Urothelium cell line (cell line): ENCODE measurements around the gene OSBPL3.

Source experiments
- DNase-seq: peaks from one replicate; pipeline ENCODE4 v3.0.0; 2011; ENCODE audit warnings: low spot score, mixed read lengths
- FAIRE-seq: peaks from 2 replicates; lab custom pipeline; 2011; peaks lifted over from hg19 to GRCh38; lab: Jason Lieb, UNC

OSBPL3 gene

GRCh38 chr7:24903559-24903958 lies 76.4 kb downstream of the OSBPL3 start:
- no peak for FAIRE-seq
- no peak for DNase-seq

DNA sequence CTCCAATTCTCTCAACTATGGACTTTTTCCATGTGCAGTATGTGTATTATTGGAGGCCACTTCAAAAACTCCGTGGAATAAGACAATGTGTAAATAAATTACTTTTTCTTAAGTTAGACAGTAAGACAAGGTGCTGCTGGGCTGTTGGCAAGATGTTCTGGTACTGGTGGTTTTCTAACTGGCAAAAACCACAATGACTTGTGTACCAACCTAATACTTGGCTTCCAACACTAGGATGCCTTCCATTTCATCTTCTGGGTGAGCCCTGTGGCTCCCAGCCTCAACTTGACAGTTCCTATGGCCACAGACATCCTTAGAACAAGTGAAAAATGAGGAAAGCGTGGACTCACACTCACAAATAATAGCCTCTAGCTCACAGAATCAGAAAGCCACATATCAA lies 77.0 kb downstream of the OSBPL3 start:
- FAIRE-seq: no peak

DNA sequence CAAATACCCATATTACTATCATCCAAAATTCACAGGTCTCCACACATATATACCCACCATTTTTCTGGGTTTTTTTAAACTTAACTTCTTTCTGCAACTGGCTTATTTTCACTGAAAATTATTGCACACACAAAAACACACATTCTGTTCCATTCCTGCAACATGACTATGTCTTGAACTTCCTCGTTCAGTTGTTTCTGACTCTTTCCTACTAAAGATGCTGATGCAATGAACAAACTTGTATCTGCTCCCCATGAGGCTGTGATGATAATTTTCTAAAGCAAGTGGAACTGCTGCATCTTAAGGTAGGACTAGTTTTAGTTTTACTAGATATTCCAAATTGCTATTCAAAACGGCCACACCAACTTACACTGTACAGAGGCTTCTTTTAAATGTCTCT lies 77.7 kb downstream of the OSBPL3 start:
- FAIRE-seq: no peak
- DNase-seq: no peak

More for the DNA sequence above, 77.0 kb downstream of the OSBPL3 start:
- DNase-seq: no peak

DNA sequence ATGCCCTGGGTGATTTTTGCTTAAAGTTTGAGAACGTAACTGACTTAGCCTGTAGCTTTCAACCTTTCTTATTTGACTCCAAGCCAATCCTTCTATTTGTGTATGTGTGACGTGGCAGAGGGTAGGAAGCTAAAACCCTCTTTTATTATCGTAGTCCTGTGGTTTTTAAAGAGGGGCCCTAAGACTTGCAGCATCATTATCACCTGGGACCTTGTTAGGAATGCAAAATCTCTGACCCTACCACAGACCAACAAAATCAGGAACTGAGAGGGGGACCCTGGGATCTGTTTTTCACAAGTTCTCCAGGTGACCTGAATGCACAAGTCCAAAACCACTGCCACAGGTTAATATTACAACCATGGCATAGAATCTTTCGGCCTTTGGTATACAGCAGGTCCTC lies 80.1 kb downstream of the OSBPL3 start:
- FAIRE-seq (no peak), DNase-seq (no peak)

GRCh38 chr7:24899161-24899560 lies 80.8 kb downstream of the OSBPL3 start:
- no peak for FAIRE-seq
- DNase-seq: no peak

GRCh38 chr7:24898691-24899090 lies 81.3 kb downstream of the OSBPL3 start:
- FAIRE-seq (no peak), DNase-seq (peak; percentile 52)

DNA sequence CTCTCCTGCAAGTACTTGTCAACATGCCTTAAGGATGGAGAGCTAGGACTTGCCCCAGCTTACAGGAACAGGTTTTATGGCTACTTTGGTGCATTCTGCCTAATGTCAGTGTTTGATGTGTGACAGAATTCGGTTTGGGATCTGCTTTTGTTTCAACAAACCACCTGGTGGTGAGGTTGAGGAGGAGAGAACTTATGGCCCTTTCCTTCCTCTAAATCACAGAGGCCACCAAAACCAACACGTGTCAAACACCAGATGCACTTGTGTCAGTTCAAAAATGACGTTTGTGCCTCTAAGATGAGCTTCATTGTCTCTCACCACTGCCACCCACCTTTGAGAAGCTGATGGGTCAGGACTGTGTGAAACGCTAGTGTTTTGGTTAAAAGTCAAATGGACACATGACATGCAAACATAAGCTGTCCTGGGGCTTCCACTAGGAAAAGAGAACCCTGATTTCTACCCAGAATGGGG lies 83.9 kb downstream of the OSBPL3 start:
- FAIRE-seq (peak; percentile 27), DNase-seq (no peak)

GRCh38 chr7:24894429-24895221 lies 85.4 kb downstream of the OSBPL3 start:
- DNase-seq (no peak), FAIRE-seq (no peak)

DNA sequence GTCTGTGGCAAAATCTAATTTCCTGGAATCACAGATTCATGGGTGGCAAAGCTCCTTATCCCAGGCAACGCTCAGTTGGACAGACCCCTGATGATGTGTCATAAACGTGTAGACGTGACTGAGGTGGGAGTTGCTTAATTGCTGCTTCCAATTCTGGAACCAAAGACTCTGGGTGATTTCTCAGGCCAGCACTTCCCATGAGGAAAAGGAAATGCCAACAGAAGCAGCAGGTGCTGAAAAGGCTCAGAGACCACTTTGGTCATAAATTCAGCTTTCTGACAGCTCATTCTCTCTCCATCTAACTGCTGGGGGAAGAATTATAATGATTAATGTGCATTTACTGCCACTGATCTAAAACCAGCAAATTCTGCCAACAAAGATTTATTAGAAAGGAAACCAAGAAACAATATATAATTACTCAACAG lies 88.7 kb downstream of the OSBPL3 start:
- DNase-seq (no peak), FAIRE-seq (no peak)

GRCh38 chr7:24889611-24890010 lies 90.4 kb downstream of the OSBPL3 start:
- FAIRE-seq (no peak), DNase-seq (no peak)

- DNase-seq (no peak), FAIRE-seq (no peak)
Measured at GRCh38 chr7:24888653-24889052, 91.3 kb downstream of the OSBPL3 start.

DNA sequence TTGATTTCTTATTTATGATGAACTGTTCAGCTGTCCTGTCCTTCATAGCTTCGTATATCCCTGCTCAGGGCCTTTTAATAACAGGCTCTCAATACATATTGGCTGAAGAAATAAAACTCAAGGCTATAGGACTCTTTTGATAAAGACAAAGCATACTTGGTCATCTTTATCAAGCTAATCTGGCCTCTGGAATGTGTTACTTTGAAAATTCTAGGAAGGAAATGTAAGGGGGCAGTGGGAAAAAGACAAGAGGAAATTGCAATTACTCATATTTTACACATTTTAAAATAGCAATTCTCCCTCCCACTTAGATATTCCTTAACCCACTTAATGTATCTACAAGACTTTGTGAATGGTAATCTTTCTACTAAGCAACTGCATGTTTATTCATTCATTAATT lies 94.3 kb downstream of the OSBPL3 start:
- DNase-seq (no peak), FAIRE-seq (no peak)

DNA sequence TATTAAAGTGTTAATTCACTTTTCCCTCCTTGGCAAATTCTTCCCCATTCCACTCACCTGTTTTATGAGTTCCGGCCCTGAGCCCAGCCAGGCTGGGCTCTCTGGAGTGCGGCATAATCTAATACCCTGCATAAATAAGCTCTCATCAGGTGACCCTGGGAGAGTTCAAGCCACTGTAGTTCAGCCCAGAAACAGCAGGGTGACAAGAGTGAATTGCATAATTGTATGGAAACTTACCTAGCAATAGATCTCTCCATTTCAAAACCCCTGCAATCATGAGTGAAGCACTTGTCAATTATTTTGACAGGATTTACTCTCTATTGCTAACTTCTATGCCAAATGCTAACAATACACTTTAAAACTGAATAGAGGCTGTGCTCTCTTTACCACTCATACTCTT lies 94.7 kb downstream of the OSBPL3 start:
- DNase-seq (no peak), FAIRE-seq (no peak)

- no peak for DNase-seq
- no peak for FAIRE-seq
Measured at GRCh38 chr7:24884401-24884800, 95.6 kb downstream of the OSBPL3 start.

GRCh38 chr7:24883622-24884013 lies 96.4 kb downstream of the OSBPL3 start:
- FAIRE-seq (no peak), DNase-seq (no peak)

DNA sequence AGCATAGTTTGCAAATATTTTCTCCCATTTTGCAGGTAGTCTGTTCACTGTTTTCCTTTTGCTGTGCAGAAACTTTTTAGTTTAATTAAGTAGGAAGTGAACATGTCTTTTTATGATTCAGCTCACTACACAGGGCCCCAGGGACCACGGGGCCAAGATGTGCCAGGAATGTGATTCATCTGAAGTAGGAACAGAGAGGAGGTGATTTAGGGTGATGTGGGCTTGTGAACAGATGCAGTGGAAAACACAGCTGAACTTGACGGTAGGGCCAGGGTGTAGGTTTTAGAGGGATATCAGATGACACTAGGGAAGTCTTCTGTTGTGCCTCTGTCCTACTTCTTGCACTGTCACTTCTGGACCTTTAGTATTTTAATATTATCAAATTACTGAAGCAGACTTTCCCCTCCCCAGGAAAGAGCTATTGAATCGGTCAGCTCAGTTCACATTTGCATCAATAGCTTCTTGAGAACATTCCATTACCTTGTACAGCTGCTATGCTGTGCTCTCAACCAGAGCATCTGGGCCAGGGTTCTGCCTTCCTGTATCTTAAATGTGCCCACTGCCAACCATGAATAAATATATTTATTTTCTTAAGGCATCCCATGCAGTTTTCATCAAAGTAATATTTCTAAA lies 96.9 kb downstream of the OSBPL3 start:
- DNase-seq (peak; percentile 32), FAIRE-seq (no peak)

DNA sequence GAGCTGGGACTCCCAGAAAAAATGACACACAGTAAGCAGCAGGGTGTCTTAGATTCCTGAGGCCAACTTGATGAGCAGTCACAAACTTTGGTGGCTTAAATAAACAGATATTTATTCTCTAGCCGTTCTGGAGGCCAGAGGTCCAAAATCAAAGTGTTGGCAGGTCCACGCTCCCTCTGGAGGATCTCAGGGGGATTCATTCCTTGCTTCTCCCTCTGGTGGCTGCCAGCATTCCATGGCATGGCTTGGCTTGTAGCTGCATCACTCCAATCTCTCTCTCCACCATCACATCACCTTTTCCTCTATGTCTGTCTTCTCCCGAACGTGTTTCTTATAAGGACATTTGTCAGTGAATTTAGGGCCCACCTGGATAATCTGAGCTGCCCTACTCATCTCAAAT lies 98.4 kb downstream of the OSBPL3 start:
- no peak for DNase-seq
- no peak for FAIRE-seq

- no peak for FAIRE-seq
- DNase-seq: no peak
Measured at GRCh38 chr7:24880886-24881285, 99.1 kb downstream of the OSBPL3 start.

DNA sequence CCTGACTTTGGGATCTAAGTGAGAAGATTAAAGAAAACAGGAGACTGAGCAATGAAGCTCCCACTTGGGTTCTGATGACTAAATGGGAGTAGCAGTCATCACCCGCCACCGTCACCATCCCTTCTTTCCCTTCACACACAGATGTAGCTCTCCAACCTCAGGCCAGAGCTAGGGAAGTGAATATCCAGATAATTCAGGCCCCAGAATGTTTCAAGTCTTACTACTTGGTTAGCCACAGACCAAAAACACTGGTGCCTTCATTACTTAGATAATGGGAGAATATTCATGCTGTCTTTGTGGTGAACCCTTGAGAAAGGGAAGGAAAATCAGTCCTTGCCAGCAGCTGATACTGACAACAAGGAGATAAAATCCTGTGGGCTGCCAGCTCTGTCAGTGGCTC lies 100.7 kb downstream of the OSBPL3 start:
- FAIRE-seq (no peak), DNase-seq (no peak)

DNA sequence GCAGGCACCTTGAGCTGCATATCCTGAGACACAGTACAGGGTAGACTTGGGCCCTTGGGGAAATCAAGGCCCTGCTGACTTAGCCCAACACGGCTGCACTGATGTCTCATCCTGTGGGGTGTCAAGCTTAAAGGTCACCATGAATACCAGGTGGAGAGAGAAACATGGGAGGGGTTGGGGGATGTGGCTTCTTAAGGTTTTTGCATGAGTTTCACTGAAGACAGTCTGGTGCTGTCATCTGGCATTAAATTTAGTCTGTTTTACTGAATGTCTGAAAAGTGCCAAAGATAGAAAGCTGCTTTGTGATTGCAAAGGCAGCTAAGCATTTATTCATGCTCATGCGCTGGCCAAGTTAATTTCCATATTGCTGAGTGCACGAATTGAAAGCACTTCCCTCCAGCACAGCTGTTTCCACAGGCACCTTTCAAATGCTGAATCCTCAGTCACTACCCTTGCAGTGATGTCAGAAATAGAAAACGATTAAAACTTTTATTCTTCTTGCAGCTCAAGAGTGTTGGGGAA lies 102.1 kb downstream of the OSBPL3 start:
- DNase-seq: no peak

DNA sequence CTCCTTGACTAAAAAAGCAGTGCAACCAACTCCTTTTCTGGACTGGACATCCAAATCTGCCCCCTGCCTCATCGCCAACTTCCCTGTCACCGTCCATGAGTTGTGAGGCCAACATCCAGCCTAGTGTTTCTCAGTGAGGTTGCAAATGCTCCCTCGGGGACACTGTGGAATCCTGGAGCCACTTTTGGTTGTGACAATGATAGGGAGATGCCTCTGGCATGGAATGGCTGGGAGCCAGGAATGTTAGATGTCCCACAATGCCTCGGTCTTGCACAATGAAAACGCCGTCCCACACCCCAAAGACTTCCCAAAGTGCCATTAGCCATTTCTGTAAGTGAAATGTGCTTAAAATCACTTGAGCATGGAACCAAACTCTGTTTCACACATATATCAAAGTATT lies 105.2 kb downstream of the OSBPL3 start:
- DNase-seq: no peak
- no peak for FAIRE-seq

More for the DNA sequence above, 102.1 kb downstream of the OSBPL3 start:
- FAIRE-seq: no peak

DNA sequence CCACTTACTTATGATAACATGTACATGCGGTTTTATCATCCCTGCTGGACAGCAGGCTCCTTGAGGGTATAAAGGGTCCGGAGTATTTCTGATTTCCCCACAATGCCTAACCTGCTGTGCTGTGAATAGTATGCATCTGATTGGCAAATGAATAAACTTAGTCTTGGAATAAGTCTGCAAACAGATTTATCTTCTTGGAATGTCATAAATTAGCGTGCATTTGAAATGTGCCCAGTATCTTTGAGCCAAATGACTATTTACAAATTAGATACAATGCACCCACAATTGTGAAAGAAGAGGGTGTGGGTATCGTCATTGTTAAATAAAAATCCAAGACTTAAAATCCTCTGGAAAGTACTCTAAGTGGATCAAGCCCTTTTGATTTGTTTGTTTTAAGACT lies 106.0 kb downstream of the OSBPL3 start:
- DNase-seq: no peak
- no peak for FAIRE-seq
